Activated CD8-positive, alpha-beta memory T cell treated with anti-CD3 and anti-CD28 coated beads, Interleukin-2, amount 50 U/mL, for 24 hours (primary cell): ENCODE data around the gene SNRPN.
"Not testable (repeated sequence)": the region's sequence is repeated elsewhere in the genome, so short reads cannot be mapped to it uniquely, and the experiment has no call there.

Experiments used
- DNase-seq: peaks from one replicate; pipeline ENCODE4 v3.0.0-alpha.2; 2020; ENCODE audit errors: extremely low read depth

Gene SNRPN

GRCh38 chr15:24971052-24971451, 16.3 kb downstream of the SNRPN start:
- no peak for DNase-seq

DNA sequence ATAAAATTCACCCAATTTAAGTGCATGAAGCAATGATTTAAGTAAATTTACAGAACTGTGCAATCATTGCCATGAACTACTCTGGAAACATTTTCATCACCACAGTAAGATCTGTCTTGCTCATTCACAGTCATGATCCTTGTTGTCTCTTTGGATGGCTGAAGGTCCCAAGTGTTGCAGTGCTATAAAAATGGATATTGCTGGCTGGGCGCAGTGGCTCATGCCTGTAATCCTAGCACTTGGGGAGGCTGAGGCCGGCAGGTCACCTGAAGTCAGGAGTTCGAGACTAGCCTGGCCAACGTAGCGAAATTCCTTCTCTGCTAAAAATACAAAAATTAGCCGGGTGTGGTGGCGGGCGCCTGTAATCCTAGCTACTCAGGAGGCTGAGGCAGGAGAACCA, 17.0 kb downstream of the SNRPN start:
- DNase-seq = no peak

- not testable (repeated sequence) for DNase-seq
These were observed 17.9 kb downstream of the SNRPN start for GRCh38 chr15:24972707-24973106.

DNA sequence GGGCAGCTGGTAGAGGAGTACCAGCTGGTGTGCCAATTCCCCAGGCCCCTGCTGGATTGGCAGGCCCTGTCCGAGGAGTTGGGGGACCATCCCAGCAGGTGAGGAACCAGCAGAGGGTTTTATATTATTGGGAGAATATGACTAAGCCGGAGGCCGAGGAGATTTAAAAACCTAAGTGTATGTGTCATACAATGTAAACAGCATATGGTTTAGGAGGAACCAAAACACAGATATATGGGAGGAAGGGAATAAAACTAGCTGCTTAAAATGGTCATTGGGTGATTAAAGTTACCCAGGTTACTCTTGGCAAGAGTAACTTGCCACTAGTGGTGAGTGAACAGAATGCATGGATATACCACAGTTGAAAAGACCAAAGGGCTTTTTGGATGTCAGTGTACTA, 22.1 kb downstream of the SNRPN start:
- no peak for DNase-seq

DNA sequence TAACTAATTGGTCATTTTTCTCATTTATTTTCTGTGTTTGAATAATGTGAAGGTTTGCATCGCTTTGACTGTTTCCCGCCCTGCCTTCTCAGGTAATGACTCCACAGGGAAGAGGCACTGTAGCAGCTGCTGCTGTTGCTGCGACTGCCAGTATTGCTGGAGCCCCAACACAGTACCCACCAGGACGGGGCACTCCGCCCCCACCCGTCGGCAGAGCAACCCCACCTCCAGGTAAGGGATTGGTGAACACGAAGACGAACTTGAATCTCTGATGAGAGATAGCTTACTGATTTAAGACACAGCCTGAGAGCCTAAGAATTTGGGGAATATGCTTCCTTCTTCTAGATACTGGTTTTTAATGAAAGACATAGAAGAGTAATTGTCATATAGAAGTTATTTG, 22.9 kb downstream of the SNRPN start:
- DNase-seq = no peak

- DNase-seq = no peak
These were observed 30.4 kb downstream of the SNRPN start for GRCh38 chr15:24985224-24985623.

DNA sequence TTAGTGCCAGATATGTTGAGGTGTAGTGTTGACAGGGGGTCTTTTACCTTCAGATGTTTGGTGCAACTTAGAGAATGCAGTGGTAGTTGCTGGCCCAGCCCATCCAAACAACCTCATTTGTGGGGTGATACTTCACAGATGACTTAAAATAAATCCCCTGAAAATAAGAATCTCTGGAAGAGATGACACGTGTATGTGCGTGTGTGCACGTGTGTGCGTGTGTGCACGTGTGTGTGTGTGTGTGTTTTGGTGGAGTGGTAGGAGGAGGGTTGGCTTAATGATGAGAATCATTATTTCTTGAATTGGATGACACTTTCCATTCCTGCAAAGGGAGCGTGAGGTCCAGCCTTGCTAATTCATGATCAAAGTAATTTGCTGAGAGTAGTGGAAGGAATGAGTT, 31.9 kb downstream of the SNRPN start:
- DNase-seq = no peak

- DNase-seq = no peak
These were observed 64.6 kb downstream of the SNRPN start for GRCh38 chr15:25019434-25019833.

DNA sequence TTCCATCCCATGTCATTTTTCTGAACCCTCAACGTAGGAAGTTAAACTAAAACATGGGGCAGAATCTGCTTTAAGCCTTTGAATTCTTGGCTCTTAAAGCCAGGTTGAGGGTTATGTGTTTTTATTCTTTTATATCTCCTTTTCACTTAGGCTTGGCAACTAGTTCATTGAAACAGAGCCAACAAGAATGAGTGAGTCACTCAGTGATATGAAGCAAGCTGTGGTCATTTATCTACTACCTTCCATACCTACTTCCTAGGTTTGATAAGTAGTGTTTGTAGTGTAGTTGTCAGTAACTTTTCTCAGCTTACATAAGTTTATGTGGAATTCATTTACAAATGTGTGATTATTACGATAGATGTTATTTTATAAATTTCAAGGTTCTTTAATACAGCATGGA, 67.4 kb downstream of the SNRPN start:
- no peak for DNase-seq
